ENCODE measurements around the gene CITED1. TPM values are rescaled to one million over a fixed set of nuclear protein-coding genes. Genes with fewer than 3 reads are reported as not detected.

CITED1 gene
- total and polyA plus RNA-seq, 2 donors (not counting 3 experiments of a cell fraction or from before 2014, with no cell fraction given) = not detected

DNA sequence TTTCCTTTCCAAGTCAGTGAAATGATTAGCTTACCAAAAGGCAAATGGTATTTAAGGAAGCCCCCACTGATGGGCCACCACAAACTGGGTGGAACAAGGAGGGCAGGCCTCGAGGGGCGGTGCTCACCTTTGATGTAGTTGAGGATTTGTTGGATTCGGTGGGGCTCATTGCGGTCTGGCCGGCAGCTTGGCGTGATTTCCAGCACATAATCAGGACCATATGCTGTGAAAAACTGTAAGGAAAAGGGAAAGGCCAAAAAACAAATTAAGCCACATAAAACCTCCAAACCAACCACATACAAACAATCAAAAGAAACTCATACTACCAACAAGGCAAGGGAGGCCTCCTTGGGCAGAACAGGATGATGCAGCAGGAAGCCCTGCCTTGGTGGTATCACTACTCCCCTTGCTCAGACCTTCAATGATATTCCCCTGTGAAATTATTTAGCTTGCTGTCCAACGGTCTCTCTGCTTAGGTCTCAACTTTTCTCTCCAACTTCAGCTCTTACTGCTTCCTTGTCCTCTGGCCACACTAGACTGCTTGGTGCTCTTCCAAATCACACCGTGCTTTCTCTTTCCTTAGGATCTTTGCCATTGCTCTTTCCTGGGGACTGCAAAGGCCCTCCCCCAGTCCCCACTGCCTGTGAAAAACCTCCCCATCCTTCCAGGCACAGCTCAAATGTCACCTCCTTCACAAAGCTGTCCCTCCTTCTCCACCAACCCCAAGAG, 46.1 kb upstream of the CITED1 start:
- dilution Hi-C loops (cut with MboI; ENCODE audit: extremely low pct_ligation_motif_present, low sequenced_read_pairs) = no loop called here
- H3K9ac ChIP-seq (replicated peaks; ENCODE audit: extremely low read depth, insufficient read depth, low read length) = no peak overlapping the region
- H3K4me3 ChIP-seq (replicated peaks in 1 of 3; ENCODE audit: insufficient read depth in 1 of 3, low read depth in 1 of 3, low read length in 3 of 3) = no peak overlapping the region
- H3K4me1 ChIP-seq (ENCODE audit: control insufficient read depth, extremely low read depth, insufficient read depth, low read length) = no peaks in the 10 kb centered on the region
- no peak for TF ChIP-seq EZH2 (IDR thresholded peaks at IDR 0.05; ENCODE audit: borderline replicate concordance, low read depth, low read length, severe bottlenecking)
- TF ChIP-seq POLR2AphosphoS5 (IDR thresholded peaks at IDR 0.05; ENCODE audit: insufficient read depth, low read depth, low read length) = no peak
- no peaks in the 10 kb centered on the region for H3K79me2 ChIP-seq (ENCODE audit: control insufficient read depth, insufficient read depth, low read length)
- intact Hi-C loops (cut with micrococcal nuclease) = no loop called here
- no peak overlapping the region for H3K4me2 ChIP-seq (ENCODE audit: insufficient read depth, low read length)
- ChIA-PET POLR2A (no interaction called here), CTCF (no interaction called here)
- BruUV-seq (replicated peaks) = no TSS peak
- H2AFZ ChIP-seq (ENCODE audit: low read depth, low read length) = no peak overlapping the region
- no peak overlapping the region for H3K27ac ChIP-seq (ENCODE audit: insufficient read depth, low read depth, low read length)
- H3K9me1 ChIP-seq (replicated peaks; ENCODE audit: control insufficient read depth, extremely low read depth, insufficient read depth, low read length) = no peaks in the 10 kb centered on the region
- H3K27me3 ChIP-seq (ENCODE audit: control insufficient read depth in 2 of 2, insufficient read depth in 2 of 2, low read length in 2 of 2) = no peaks in the 10 kb centered on the region
- H4K20me1 ChIP-seq (replicated peaks; ENCODE audit: control insufficient read depth, extremely low read depth, insufficient read depth, low read length) = no peaks in the 10 kb centered on the region
- H3K9me3 ChIP-seq (replicated peaks; ENCODE audit: control insufficient read depth, insufficient read depth, low read length) = no peaks in the 10 kb centered on the region
- H3K36me3 ChIP-seq (ENCODE audit: control insufficient read depth in 2 of 2, extremely low read depth in 1 of 2, insufficient read depth in 2 of 2, low read length in 2 of 2) = peaks cover 0 to 5% of the 10 kb centered on the region in 2 experiments
- DNase-seq (ENCODE audit: low read depth, low spot score) = no peak
- no peak for FAIRE-seq

DNA sequence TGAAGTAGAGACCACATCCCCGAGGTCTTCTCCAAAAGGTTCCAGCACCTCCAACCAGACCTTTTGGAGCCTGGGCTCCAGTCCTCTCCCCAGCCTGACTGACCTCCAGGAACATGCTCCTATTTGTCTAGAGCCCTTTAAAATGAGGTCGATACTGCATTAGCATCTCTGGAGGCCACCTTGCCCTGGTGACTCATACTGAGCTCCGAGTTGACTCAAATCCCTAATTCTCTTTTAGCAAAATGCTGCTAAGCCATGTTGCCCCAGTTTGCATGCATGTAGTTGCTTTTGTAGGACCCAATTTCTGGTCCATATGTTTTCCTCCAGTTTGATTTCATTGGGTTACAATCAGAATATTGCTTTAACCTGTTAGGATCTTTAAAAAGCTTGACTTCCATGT, 43.5 kb upstream of the CITED1 start:
- no peaks in the 10 kb centered on the region for H3K9me1 ChIP-seq (replicated peaks; ENCODE audit: control insufficient read depth, extremely low read depth, insufficient read depth, low read length)
- no peak overlapping the region for H3K9ac ChIP-seq (replicated peaks; ENCODE audit: extremely low read depth, insufficient read depth, low read length)
- no peaks in the 10 kb centered on the region for H3K9me3 ChIP-seq (replicated peaks; ENCODE audit: control insufficient read depth, insufficient read depth, low read length)
- POLR2A ChIA-PET = no interaction called here
- intact Hi-C loops (cut with micrococcal nuclease) = no loop called here
- CTCF ChIA-PET = no interaction called here
- no TSS peak for BruUV-seq (replicated peaks)
- no peaks in the 10 kb centered on the region for H4K20me1 ChIP-seq (replicated peaks; ENCODE audit: control insufficient read depth, extremely low read depth, insufficient read depth, low read length)
- no peaks in the 10 kb centered on the region for H3K79me2 ChIP-seq (ENCODE audit: control insufficient read depth, insufficient read depth, low read length)
- DNase-seq (ENCODE audit: low read depth, low spot score) (no peak), FAIRE-seq (no peak)
- no peak overlapping the region for H3K4me3 ChIP-seq (replicated peaks in 1 of 3; ENCODE audit: insufficient read depth in 1 of 3, low read depth in 1 of 3, low read length in 3 of 3)
- TF ChIP-seq FOS (IDR thresholded peaks at IDR 0.05; ENCODE audit: borderline replicate concordance, insufficient read depth, low read length) (no peak), JUN (IDR thresholded peaks at IDR 0.05; ENCODE audit: borderline replicate concordance, insufficient read depth, insufficient read length, low read depth) (no peak), GATA2 (IDR thresholded peaks at IDR 0.05; ENCODE audit: insufficient read depth, insufficient read length, low read depth, low read length) (no peak), POLR2A (IDR thresholded peaks at IDR 0.05; ENCODE audit: low read depth, low read length) (no peak)
- TF ChIP-seq, protein P1, sequence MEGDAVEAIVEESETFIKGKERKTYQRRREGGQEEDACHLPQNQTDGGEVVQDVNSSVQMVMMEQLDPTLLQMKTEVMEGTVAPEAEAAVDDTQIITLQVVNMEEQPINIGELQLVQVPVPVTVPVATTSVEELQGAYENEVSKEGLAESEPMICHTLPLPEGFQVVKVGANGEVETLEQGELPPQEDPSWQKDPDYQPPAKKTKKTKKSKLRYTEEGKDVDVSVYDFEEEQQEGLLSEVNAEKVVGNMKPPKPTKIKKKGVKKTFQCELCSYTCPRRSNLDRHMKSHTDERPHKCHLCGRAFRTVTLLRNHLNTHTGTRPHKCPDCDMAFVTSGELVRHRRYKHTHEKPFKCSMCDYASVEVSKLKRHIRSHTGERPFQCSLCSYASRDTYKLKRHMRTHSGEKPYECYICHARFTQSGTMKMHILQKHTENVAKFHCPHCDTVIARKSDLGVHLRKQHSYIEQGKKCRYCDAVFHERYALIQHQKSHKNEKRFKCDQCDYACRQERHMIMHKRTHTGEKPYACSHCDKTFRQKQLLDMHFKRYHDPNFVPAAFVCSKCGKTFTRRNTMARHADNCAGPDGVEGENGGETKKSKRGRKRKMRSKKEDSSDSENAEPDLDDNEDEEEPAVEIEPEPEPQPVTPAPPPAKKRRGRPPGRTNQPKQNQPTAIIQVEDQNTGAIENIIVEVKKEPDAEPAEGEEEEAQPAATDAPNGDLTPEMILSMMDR (IDR thresholded peaks at IDR 0.05; ENCODE audit: extremely low read depth in 1 of 2, insufficient read depth in 1 of 2, low read depth in 1 of 2, low read length in 2 of 2) = no peak
- H2AFZ ChIP-seq (ENCODE audit: low read depth, low read length) = no peak overlapping the region
- H3K27me3 ChIP-seq (ENCODE audit: control insufficient read depth in 2 of 2, insufficient read depth in 2 of 2, low read length in 2 of 2) = no peaks in the 10 kb centered on the region
- H3K4me1 ChIP-seq (ENCODE audit: control insufficient read depth, extremely low read depth, insufficient read depth, low read length) = no peaks in the 10 kb centered on the region
- H3K27ac ChIP-seq (ENCODE audit: insufficient read depth, low read depth, low read length) = no peak overlapping the region
- no peak overlapping the region for H3K4me2 ChIP-seq (ENCODE audit: insufficient read depth, low read length)
- dilution Hi-C loops (cut with MboI; ENCODE audit: extremely low pct_ligation_motif_present, low sequenced_read_pairs) = no loop called here
- H3K36me3 ChIP-seq (ENCODE audit: control insufficient read depth in 2 of 2, extremely low read depth in 1 of 2, insufficient read depth in 2 of 2, low read length in 2 of 2) = peaks cover 0 to 5% of the 10 kb centered on the region in 2 experiments
